ENCODE measurements around the gene HAND1.

HAND1 gene

DNA sequence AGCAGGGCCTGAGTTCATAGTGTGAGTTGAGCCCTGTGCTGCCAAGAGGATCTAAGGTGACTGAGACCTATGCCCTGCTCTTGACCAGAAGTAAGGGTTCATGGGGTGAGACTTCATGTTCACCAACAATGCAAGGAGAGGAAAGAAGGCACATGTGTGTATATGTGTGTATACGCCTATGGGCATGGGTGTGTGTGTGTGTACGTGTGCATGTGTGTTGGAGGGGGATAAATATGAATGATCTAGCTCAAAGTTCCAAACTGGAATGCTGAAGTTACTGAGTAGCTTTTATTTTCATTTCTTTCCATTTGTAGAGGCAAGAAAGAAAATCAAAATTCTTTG is 25.6 kb upstream of the HAND1 start:
- no peak for FAIRE-seq

DNA sequence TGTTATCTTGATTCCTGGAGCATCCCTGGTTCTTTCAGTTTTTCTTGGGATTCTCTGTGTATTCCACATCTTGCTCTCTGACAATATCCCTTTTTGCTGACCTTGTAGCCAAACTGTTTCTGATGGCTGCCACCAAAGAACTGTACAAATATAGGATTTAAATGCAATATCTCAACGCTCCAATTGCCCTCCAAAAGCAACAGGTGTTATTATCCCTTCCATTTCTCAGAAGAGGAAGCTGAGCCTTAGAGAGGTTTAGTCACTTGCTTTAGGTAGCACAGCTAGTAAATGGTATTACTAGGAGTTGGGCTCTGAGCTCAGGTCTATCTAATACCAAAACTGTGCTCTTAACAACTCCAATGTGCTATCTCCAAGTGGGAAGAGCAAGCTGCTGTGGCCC is 24.2 kb upstream of the HAND1 start:
- FAIRE-seq: no peak

- no peak for FAIRE-seq
Measured at GRCh38 chr5:154501566-154501965, 23.5 kb upstream of the HAND1 start.

- no peak for FAIRE-seq
Measured at GRCh38 chr5:154498994-154499393, 21.0 kb upstream of the HAND1 start.

GRCh38 chr5:154498591-154498990 is 20.6 kb upstream of the HAND1 start:
- FAIRE-seq: no peak

- FAIRE-seq: no peak
Measured at GRCh38 chr5:154494036-154494435, 16.0 kb upstream of the HAND1 start.

- no peak for FAIRE-seq
Measured at GRCh38 chr5:154493274-154493673, 15.2 kb upstream of the HAND1 start.

DNA sequence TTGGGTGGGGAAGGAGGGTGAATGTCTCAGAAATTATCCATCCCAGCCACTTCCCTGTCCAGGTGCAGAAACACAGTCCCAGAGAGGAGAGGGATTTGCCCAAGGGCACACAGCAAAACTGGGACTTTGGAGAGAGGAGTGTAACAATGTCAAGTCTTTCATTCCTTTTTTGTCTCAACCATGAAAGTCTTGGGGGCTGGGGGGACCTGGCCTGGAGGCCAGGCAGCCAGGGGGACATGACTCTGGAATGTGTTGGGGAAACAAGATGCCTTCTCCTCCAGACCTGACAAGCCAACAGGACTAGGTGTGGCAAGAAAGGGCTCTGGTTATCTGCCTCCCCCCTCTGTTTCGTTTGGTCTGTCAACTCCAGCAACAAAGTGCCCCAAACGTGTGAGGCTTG is 13.9 kb upstream of the HAND1 start:
- no peak for FAIRE-seq

DNA sequence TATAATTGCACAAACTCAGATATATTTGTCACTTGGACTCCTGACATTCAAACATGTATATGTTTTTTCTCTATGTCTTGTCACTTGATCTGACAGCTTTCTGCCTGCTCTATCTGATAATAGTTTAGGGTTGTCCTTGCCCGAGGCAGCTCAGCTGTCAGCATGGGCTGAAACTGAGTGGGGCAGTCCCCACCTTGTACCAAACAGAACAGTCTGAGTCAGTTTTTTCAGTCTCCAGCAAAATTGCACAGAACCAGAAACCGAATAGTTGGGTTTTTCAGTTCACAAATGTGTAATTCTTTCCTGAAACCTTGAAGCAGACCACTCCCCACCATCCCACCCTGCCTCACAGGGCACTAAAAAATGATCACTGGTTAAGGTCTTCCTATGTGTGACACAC is 9.5 kb upstream of the HAND1 start:
- FAIRE-seq: no peak

DNA sequence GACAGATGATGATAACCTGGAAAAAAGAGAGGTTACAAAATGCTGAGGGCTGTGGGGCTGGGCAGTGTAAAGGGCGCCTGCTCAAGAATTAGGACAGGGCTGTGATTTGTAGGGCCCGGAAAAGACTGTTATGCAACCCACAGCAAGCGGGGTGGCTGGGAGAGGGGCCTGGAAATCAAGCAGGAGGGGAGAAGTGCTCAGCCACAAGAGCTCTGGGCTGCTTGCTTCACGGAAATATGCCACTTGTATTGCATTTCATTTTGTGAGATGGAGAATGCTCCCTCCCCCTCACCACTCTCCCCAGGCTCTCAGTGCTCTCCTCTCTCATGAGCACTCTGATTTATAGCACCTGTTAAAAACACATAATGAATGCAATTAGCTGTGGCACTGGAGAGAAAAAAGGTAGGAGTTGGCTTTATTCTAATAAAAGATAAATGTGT is 8.4 kb upstream of the HAND1 start:
- FAIRE-seq: no peak

DNA sequence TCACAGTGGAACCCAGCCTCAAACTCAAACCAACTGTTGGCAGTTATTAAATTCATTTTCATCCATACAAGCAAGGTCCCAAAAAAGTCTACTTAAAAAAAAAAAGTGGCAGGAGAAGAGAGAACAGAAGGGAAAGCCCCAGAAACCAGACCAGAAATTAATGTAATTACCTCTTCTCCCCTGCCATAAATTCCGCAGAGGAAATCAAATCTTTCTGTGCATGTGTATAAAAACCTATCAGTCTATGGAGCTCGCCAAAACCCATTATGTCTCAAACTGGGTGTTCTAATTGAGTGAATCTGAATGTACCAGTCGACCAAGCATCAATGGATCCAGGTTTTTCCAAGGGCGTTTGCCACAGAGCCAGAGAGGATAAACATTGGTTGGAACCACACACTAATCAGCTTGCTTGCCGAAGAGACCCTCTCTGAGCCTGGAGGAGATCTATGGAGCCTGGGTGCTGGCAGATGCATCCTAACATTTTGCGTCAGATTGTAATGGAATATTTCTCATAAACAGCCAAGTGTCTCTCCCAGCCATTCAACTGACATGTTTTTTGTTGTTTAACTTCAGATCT is 7.9 kb upstream of the HAND1 start:
- FAIRE-seq: no peak

DNA sequence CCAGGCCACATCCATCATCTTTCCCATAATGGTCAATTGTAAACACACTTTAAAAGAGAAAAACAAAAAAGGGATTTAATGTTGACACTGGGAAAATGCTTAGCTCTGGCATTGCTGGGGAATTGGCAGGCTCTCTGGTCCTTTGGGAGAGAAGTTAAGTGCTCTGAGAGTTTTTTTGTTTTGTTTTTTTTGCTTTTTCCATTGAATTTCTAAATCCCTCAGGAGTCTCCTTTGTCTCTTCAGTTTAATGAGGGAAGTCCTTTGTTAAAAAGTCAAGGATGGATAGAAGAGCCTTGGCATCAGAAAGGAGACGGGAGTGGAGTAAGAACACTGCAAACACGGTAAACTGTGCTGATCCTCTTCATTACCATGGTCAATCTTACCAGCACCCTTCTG is 7.1 kb upstream of the HAND1 start:
- FAIRE-seq: no peak

DNA sequence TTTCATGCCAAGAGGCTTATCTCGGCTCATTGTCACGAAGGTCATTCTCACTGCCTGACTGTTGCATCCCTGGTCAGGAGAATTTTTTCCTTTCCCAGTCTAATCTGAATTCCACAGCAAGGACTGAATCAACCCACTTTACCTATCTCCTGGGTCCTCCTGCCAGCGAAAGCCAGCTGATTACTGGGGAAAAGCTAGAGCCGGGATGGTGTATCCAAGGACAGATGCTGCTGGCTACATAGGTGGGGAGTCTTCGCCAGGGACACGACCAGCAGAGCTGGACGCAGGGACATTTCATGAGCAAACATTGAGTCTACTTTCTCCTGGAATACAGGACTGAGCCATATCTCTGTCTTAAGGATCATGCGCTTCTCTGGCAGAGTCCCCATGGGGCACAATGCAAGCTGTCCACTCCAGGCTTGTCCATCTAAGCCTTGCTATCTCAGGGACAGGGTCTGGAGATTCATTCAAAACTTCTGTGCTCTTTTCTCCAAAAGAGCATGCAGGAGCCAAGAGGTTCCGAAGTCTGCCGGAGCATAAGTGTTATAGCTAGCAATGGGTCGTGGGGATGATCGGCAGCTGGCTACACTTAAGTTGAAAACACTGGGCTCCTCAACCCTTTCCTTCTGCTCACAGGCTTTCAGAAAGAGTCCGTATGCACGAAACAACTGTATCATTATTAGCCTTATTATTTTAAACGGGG is 6.5 kb upstream of the HAND1 start:
- FAIRE-seq: no peak

- FAIRE-seq: no peak
Measured at GRCh38 chr5:154483654-154484392, 5.8 kb upstream of the HAND1 start.

DNA sequence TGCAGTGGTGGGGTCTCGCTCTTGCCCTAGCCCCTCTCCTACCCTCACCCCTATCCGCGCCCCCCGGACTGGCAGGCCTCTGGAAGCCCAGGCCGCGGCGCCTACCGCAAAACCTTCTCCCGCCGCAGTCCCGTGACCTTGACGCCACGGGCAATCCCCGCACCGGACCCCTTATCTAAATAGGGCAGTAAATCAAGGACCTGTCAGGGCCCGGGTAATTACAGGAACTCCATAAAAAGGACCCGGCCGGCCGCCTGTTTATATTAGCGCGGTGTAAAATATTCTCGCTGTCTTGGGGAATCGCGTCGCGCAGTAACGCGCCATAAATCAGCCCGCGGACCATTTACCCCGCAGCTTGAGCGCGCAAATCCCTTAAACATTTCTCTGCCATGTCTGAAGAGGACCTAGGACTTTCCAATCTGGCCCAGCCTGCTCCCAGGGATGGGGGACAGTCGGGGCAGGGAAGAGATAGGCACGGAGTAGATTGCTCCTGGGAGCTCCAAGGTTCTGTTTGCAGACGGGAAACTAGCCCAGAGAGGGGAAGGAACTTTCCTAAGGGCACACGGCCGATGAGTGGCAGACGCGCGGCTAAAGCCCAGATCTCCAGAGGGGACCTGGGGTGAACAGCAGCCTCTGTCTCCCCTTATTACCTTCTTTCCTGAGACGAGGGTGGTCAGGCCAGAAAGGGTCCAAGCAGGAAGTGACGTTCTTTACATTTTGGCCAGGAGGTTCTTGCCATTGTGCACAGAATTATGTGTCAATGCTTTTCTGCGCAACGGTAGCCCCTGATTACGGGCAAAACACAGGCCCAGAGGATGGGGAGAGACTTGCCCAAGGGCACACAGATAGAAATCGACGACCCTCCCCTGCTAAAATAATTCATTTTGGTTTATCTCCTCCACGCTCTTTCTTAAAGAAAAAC is 4.8 kb upstream of the HAND1 start:
- FAIRE-seq: no peak

DNA sequence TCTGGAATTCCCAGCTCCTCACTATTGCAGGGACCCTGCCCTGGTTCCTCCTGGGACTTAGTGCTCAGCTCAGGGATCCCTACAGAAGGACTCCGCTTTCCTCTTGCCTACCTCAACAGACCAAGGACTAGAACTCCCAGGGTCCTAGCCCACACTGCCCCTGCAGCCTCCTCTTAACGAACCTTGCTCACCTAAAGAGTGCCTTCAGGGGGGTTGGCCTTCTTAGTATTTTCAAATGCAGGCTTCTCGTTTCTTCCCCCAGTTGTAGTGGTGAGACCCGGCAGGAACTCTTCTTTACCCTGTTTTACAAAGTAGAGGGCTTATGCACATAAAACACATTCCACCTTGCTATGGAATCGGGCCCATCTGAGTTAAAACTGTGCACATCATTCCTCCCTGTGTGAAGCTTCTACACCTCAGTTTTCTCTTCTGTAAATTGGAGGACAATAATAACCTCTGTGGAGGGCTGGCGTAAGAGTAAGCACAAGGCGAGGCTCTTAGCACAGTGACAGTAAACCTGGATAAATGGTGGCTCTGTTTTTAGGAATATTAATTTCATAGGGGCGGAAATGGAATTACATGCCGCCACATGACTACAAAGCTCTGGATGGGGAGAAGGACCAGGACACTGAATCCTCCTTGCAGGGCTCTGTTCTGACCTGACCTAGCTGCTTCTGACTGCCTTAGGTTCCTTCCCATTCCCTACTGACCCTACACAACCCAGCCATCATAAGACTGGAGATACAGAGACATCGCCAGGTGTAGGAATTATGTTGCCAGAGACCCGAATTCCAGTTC is 3.8 kb upstream of the HAND1 start:
- FAIRE-seq: no peak

DNA sequence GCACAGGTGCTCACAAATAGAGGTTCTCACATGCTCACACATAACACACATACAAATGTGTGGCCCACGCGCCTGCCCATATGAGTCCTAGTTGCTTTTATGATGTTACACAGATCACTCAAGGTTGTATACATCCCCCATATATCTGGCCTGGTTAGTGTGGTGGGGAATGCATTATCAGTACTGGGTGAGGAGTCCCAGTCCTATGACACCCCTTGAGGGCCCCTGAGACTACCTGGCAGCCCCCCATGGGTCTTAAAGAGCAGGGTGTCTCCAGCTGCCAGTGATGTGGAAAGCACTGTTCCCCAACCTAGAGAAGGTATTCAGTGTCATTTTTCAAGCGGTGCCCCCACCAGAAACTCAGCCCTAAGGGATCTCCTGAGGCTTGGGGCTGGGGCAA is 2.8 kb upstream of the HAND1 start:
- FAIRE-seq: no peak

GRCh38 chr5:154479944-154480750 is 2.1 kb upstream of the HAND1 start:
- FAIRE-seq: no peak

DNA sequence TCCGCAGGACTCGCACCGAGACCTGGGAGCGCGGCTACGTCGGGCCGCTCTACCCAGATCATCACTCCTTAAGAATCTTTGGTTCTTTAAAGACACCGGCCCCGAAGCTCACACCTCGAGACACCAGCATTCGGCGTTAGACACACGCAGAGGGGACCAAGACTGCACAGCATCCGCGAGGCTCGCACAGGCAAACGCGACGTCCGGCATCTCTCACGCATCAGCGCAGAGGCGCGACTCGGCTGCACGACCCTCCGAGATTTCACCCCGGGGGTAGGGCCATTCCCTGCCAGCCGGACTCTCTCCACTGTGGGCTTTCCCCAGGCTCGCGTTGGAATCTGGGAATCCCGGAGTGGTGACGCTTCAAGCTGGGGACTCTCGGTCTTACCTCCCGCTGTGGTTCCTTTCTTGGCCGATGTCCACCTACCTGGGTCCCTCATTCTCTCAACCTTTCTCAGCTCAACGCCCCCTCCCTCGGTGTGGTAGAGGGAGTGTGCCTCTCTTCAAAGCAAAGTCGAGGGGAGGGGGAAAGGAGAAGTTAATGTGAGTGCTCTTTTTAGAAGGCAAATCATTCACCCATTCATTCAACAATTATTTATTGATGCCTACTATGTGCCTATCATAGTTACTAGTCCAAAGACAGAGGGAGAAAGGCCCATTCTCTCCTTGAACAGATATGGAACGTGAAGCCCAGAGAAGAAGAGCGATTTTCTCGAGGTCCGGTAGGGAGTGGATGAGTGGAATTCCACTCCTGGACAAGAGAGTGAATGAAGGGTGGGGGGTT is 1.3 kb upstream of the HAND1 start:
- FAIRE-seq: no peak

DNA sequence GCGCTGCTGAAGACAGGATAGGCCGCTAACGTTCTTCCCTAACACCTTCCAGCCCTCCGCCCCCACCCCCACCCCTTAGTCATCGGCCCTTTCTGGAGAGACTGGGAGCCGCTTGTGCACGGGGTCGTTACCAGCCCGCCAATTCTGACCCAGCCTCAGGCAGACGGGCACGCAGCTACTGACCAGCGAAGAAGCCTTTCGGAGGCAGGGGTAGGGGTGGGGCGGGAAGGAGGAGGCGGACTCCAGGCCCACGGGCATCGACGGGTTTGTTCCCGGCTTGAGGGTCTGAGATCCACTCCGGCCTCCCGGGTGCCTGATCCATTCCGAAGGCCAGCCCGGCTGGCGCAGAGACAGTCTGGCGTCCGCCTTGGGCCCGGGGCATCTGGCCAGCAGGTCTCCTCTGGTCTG is 729 bp upstream of the HAND1 start:
- no peak for FAIRE-seq

All from endometrium (tissue), 2 donors.